K562 (cell line): ENCODE results near the gene CD302. TPM values are rescaled to one million over a fixed set of nuclear protein-coding genes. Genes with fewer than 3 reads are reported as not detected.

Source experiments
- ATAC-seq: fragments of 200-7000 bp; cut with Tn5 transposase; 3 replicates; pipeline ENCODE4 v1.9.1; 2020; ENCODE audit warnings: moderate library complexity
- BruUV-seq: library from RNA; stranded (reverse); fragments of 400-500 nt; replicated peaks from 2 replicates; lab custom pipeline; 2021; lab: Mats Ljungman, UMichigan
- CTCF ChIA-PET: fragments of 300-600 bp; formaldehyde crosslinking; extraction: SDS; loops from one replicate; lab custom pipeline; 2021; ENCODE audit warnings: low intra/inter-chr PET ratio; lab: Yijun Ruan, JAX
- POLR2A ChIA-PET: fragments of 300-600, 350-650 bp; sonication (Branson Sonifier 250); formaldehyde crosslinking; extraction: SDS; loops from one replicate; lab custom pipeline; 2021; ENCODE audit warnings: antibody characterized with exemption, inconsistent platforms; lab: Yijun Ruan, JAX
- DNase-seq, 4 experiments: peaks; one replicate each; pipeline versions ENCODE4 v3.0.0 to v3.0.0-alpha.2; 2011 to 2018; ENCODE audit warnings: low spot score in 3 of 4, mixed read lengths in 3 of 4; ENCODE audit errors: extremely low read depth in 1 of 4
- FAIRE-seq: peaks from 2 replicates; lab custom pipeline; 2011; peaks lifted over from hg19 to GRCh38; lab: Jason Lieb, UNC
- H2AFZ ChIP-seq: 2 replicates; pipeline ENCODE4 v1.6.0; 2011; ENCODE audit warnings: low read depth, low read length, control low read depth, inconsistent platforms
- H3K27ac ChIP-seq: fragments of 200-600 bp; 3 replicates; pipeline ENCODE4 v1.8.0; 2011; ENCODE audit warnings: low read depth, mild to moderate bottlenecking, control low read depth, inconsistent platforms, low read length, moderate library complexity, mixed read lengths; ENCODE audit errors: extremely low read depth
- H3K27me3 ChIP-seq, 2 experiments: fragments of 300-600 bp in 1 of 2; 2 replicates in 1 of 2; 3 replicates in 1 of 2; pipeline versions ENCODE4 v1.6.0 to v1.8.0; 2011; ENCODE audit warnings: inconsistent platforms in 2 of 2, low read length in 2 of 2, mild to moderate bottlenecking in 1 of 2, mixed read lengths in 1 of 2, moderate library complexity in 1 of 2; ENCODE audit not compliant: control insufficient read depth in 2 of 2, insufficient read depth in 2 of 2
- H3K36me3 ChIP-seq: fragments of 300-600 bp; 3 replicates; pipeline ENCODE4 v1.8.0; 2011; ENCODE audit warnings: mild to moderate bottlenecking, low read length, inconsistent platforms; ENCODE audit not compliant: control insufficient read depth, insufficient read depth
- H3K4me1 ChIP-seq, 2 experiments: fragments of 200-600 bp in 1 of 2; replicated peaks in 1 of 2; 2 replicates in 1 of 2; 3 replicates in 1 of 2; pipeline versions ENCODE4 v1.5.1 to v1.8.0; 2011; ENCODE audit warnings: inconsistent platforms in 2 of 2, low read length in 2 of 2, mild to moderate bottlenecking in 1 of 2, mixed read lengths in 1 of 2, moderate library complexity in 1 of 2; ENCODE audit not compliant: control insufficient read depth in 2 of 2, insufficient read depth in 2 of 2
- H3K4me2 ChIP-seq: 2 replicates; pipeline ENCODE4 v1.6.1; 2011; ENCODE audit warnings: low read length, control low read depth, inconsistent platforms, mixed read lengths; ENCODE audit not compliant: insufficient read depth
- H3K4me3 ChIP-seq: fragments of 200-600 bp; sonication (generic), shearing (Covaris generic); 2 replicates; pipeline ENCODE4 v1.5.1; 2016; ENCODE audit warnings: control low read depth, inconsistent platforms
- H3K79me2 ChIP-seq: fragments of 200-600 bp; 3 replicates; pipeline ENCODE4 v1.8.0; 2011; ENCODE audit warnings: low read length, inconsistent platforms; ENCODE audit not compliant: control insufficient read depth, insufficient read depth
- H3K9ac ChIP-seq, 2 experiments: 2 replicates each; pipeline versions ENCODE4 v1.6.0 to v1.6.1; 2011; ENCODE audit warnings: low read depth in 2 of 2, low read length in 2 of 2, control low read depth in 1 of 2, inconsistent platforms in 1 of 2, mild to moderate bottlenecking in 1 of 2, mixed read lengths in 1 of 2; ENCODE audit not compliant: insufficient read depth in 1 of 2
- H3K9me1 ChIP-seq: one replicate; pipeline ENCODE4 v1.6.0; 2011; ENCODE audit warnings: inconsistent platforms, mild to moderate bottlenecking, low read length, moderate library complexity; ENCODE audit not compliant: control insufficient read depth, insufficient read depth
- H3K9me3 ChIP-seq: replicated peaks from 2 replicates; pipeline ENCODE4 v1.5.1; 2011; ENCODE audit warnings: low read depth, low read length, inconsistent platforms; ENCODE audit not compliant: control insufficient read depth, insufficient read depth
- H4K20me1 ChIP-seq: replicated peaks from 2 replicates; pipeline ENCODE4 v1.6.1; 2011; ENCODE audit warnings: low read length, inconsistent platforms, mixed read lengths; ENCODE audit not compliant: control insufficient read depth, insufficient read depth
- ARNT ChIP-seq, 2 experiments: fragments of 450-650 bp; IDR thresholded peaks; 2 replicates each; pipeline ENCODE4 v1.6.1; 2016; ENCODE audit warnings: mild to moderate bottlenecking in 1 of 2
- CSDE1 ChIP-seq, 2 experiments: fragments of 450-650 bp; IDR thresholded peaks; 2 replicates each; pipeline ENCODE4 v1.6.1; 2016; ENCODE audit warnings: mild to moderate bottlenecking in 1 of 2
- EGR1 ChIP-seq: fragments of 450-650 bp; conservative IDR thresholded peaks from 2 replicates; pipeline ENCODE4 v1.6.1; 2017; ENCODE audit warnings: mild to moderate bottlenecking
- ETS1 ChIP-seq: conservative IDR thresholded peaks from 2 replicates; pipeline ENCODE4 v1.6.1; 2011; ENCODE audit warnings: low read depth, mild to moderate bottlenecking, low read length; ENCODE audit not compliant: control insufficient read depth
- FOXK1 ChIP-seq: sonication (generic); formaldehyde crosslinking; IDR thresholded peaks from 2 replicates; pipeline ENCODE4 v1.8.0; 2022; ENCODE audit warnings: missing genetic modification reagents, mild to moderate bottlenecking, borderline replicate concordance
- NCOA4 ChIP-seq: fragments of 450-650 bp; IDR thresholded peaks from 2 replicates; pipeline ENCODE4 v1.6.1; 2018; ENCODE audit warnings: mild to moderate bottlenecking; ENCODE audit not compliant: partially characterized antibody
- PML ChIP-seq: IDR thresholded peaks from 2 replicates; pipeline ENCODE4 v1.6.1; 2012; ENCODE audit warnings: low read length, inconsistent platforms
- PTTG1 ChIP-seq: fragments of 450-650 bp; IDR thresholded peaks from 2 replicates; pipeline ENCODE4 v1.6.1; 2016; ENCODE audit warnings: low read depth, mild to moderate bottlenecking, missing genetic modification characterization, missing compliant biosample characterization
- RBM25 ChIP-seq: fragments of 200-400 bp; formaldehyde crosslinking; IDR thresholded peaks from 2 replicates; pipeline ENCODE4 v1.6.1; 2018; ENCODE audit warnings: low read length, low read depth, moderate library complexity; ENCODE audit not compliant: severe bottlenecking
- STAT5B ChIP-seq: fragments of 250-450 bp; sonication (Bioruptor Pico); IDR thresholded peaks from 2 replicates; pipeline ENCODE4 v1.8.0; 2021; ENCODE audit warnings: mild to moderate bottlenecking, inconsistent platforms
- TBP ChIP-seq: optimal IDR thresholded peaks from 2 replicates; pipeline ENCODE3; 2011; ENCODE audit warnings: low read depth, low read length, improper control_type of control experiment
- ZNF830 ChIP-seq: fragments of 250-450 bp; sonication (Bioruptor Pico); IDR thresholded peaks from 2 replicates; pipeline ENCODE4 v1.5.0; 2021; ENCODE audit warnings: mild to moderate bottlenecking
- WGBS: fragments of 100-300 bp; shearing (Covaris generic); methylation state at CpG from one replicate; pipeline ENCODE4 v1.1.6; 2016; ENCODE audit warnings: low coverage, mixed read lengths; ENCODE audit not compliant: insufficient coverage; ENCODE audit errors: missing lambda C conversion rate; 5-methylcytosine and 5-hydroxymethylcytosine counted together
- in situ Hi-C: fragments of 300-500 bp; cut with MboI; formaldehyde crosslinking; loops from 4 replicates; pipeline ENCODE4 v1.15.0; 2018; ENCODE audit warnings: inconsistent platforms, mixed read lengths
- intact Hi-C: fragments of 100-400 bp; cut with micrococcal nuclease; formaldehyde crosslinking; loops from 2 replicates; pipeline ENCODE4 v1.14.2; 2022
- polyA plus RNA-seq, 8 experiments: library from polyadenylated mRNA; depleted of rRNA in 4 of 8; stranded (reverse) in 5 of 8; unstranded in 3 of 8; fragments of >200 nt; fragmentation: Nextera tagmentation in 2 of 8; fragmentation: Illumina TruSeq in 1 of 8; extraction: Ambion mirVana in 2 of 8; extraction: Trizol in 1 of 8; gene quantifications; 2 replicates each; pipeline versions ENCODE4 v1.2.1 to v1.2.3, GENCODE V29; 2011 to 2014; ENCODE audit warnings: inconsistent platforms in 1 of 8, missing spikeins in 1 of 8
- total RNA-seq, 7 experiments: library from RNA; depleted of rRNA in 6 of 7; stranded (reverse); fragments of >200 nt in 6 of 7; fragmentation: Illumina TruSeq in 2 of 7; extraction: Trizol in 2 of 7; gene quantifications; 2 replicates each; pipeline versions ENCODE4 v1.2.1 to v1.2.3, GENCODE V29; 2011 to 2021; ENCODE audit warnings: low replicate concordance in 1 of 7

Gene CD302
- total and polyA plus RNA-seq, 9 of the 15 experiments (the other 6 are each of a cell fraction or from before 2014, with no cell fraction given), result 0.03 to 0.07 (median 0.04) TPM; not detected in 5

DNA sequence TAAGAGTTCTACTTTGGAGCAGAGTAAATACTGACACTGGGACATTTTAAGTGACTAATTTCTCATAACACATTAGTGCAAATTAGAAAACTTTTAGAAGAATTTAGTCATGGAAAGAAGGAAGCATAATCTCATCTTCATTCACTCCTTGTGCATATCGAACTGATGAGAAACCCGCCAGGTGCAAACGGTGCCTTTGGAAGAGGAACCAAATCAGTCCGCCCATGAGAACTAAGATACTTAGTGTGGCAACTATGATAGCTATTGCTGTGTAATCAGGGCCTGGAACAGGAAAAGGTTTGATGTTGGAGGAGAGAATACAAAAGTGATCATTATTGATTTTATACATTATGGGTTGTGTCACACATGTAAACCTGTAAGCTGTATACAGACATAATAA is 6.9 kb upstream of the CD302 start:
- Histone ChIP-seq H4K20me1 (no peaks in the 10 kb centered on the region), H3K9me3 (no peaks in the 10 kb centered on the region), H3K4me2 (no peak overlapping the region), H3K36me3 (no peaks in the 10 kb centered on the region), H3K4me3 (no peak overlapping the region), H3K9ac (no peak overlapping the region), H3K79me2 (no peaks in the 10 kb centered on the region), H3K27me3 (peaks cover 4 to 6% of the 10 kb centered on the region in 2 experiments; a peak in 2 of 5 replicates), H2AFZ (no peak overlapping the region), H3K9me1 (no peaks in the 10 kb centered on the region), H3K4me1 (no peaks in the 10 kb centered on the region), H3K27ac (no peak overlapping the region)
- CTCF ChIA-PET, result no interaction called here
- BruUV-seq, result no TSS peak
- TF ChIP-seq ETS1, result no peak
- no peak for TF ChIP-seq TBP
- TF ChIP-seq CSDE1 (IDR thresholded peaks at IDR 0.05), result no peak
- no peak for TF ChIP-seq PTTG1
- no peak for TF ChIP-seq PML
- no peak for TF ChIP-seq ARNT (IDR thresholded peaks at IDR 0.05)
- no peak for TF ChIP-seq ZNF830 (CRISPR knock-in tag)
- TF ChIP-seq RBM25, result no peak
- TF ChIP-seq STAT5B (CRISPR knock-in tag), result no peak
- no peak for TF ChIP-seq FOXK1 (CRISPR knock-in tag)
- no peak for TF ChIP-seq EGR1
- no peak for TF ChIP-seq NCOA4
- ATAC-seq, result no peak
- WGBS, result 3% methylated on average over 4 of the region's 4 CpGs
- FAIRE-seq, result no peak
- in situ Hi-C loops, result loop anchor here (25.0 kb wide), 1 partner anchor 893 kb away; no protein-coding TSS in a partner anchor
- POLR2A ChIA-PET, result no interaction called here
- DNase-seq, result no peak
- intact Hi-C loops, result loop anchor here (5.0 kb wide), 5 partner anchors 93 to 903 kb away; partner anchors contain the start of gene MARCHF7
